ENCODE results near the gene LGALS14.
"Not testable (repeated sequence)": the region's sequence is repeated elsewhere in the genome, so short reads cannot be mapped to it uniquely, and the experiment has no call there.

The LGALS14 gene

DNA sequence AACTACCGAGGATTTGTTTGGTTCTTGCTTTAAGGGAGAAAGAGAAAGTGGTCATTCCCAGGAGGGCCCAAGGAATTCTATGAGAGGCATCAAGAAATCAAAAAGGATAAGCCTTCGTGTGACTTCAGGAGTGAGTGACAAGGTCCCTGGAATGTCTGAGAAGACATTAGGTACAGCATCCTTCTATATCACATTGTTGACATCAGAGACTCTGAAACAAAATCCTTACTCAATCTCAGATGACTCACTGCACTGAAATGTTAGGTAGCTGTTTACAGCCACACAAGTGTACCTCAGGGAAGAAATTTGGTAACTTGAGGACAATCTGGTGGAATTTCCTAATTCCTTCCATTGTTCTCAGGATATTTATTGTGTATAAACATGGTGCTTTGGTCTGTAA is 7.9 kb upstream of the LGALS14 start:
- Histone ChIP-seq H3K4me3 (ENCODE audit: low read length) (no peak overlapping the region), H3K27ac (ENCODE audit: low read depth, low read length) (no peak overlapping the region), H3K36me3 (ENCODE audit: insufficient read depth, low read length) (no peaks in the 10 kb centered on the region), H3K27me3 (ENCODE audit: insufficient read depth, low read length) (0 out of 2 replicates have a peak, but pooled peaks cover 5% of the 10 kb centered on the region), H3K4me1 (ENCODE audit: insufficient read depth, low read length) (no peaks in the 10 kb centered on the region), H3K9ac (ENCODE audit: low read depth, low read length) (no peak overlapping the region), H3K9me3 (ENCODE audit: insufficient read depth, low read depth, low read length) (no peaks in the 10 kb centered on the region)
- WGBS, result 79% methylated on average over 2 of the region's 2 CpGs

DNA sequence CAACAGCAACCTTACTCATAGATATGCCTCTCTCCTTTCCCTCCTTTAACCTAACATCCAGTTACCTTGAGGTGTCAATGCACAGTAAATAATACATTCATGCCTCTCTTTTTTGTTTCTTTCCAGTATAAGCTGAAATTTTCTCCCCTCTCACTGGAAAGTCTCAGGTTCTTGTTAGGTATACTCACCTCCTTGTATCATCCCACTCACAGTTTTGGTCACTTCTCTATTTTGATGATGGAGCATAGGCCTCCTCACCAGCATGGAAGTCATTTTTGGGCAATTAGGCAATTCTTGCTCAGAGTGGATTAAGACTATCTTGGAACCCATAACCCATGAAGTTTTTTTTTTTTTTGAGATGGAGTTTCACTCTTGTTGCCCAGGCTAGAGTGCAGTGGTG is 5.7 kb upstream of the LGALS14 start:
- Histone ChIP-seq H3K9me3 (ENCODE audit: insufficient read depth, low read depth, low read length) (no peaks in the 10 kb centered on the region), H3K9ac (ENCODE audit: low read depth, low read length) (no peak overlapping the region), H3K27me3 (ENCODE audit: insufficient read depth, low read length) (0 out of 2 replicates have a peak, but pooled peaks cover 5% of the 10 kb centered on the region), H3K4me1 (ENCODE audit: insufficient read depth, low read length) (no peaks in the 10 kb centered on the region), H3K4me3 (ENCODE audit: low read length) (no peak overlapping the region), H3K36me3 (ENCODE audit: insufficient read depth, low read length) (no peaks in the 10 kb centered on the region), H3K27ac (ENCODE audit: low read depth, low read length) (no peak overlapping the region)

DNA sequence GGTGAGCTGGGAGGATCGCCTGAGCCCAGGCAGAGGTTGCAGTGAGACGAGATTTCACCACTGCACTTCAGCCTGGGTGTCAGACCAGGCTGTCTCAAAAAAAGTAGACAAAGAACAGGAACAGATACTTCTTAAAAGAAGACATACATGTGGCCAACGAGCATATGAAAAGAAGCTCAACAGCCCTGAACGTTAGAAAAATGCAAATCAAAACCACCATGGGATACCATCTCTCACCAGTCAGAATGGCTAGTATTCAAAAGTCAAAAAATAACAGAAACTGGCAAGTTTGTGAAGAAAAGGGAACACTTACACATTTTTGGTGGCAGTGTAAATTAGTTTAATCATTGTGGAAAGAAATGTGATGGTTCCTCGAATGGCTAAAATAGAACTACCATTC is 3.0 kb upstream of the LGALS14 start:
- Histone ChIP-seq H3K36me3 (ENCODE audit: insufficient read depth, low read length) (no peaks in the 10 kb centered on the region), H3K27ac (ENCODE audit: low read depth, low read length) (no peak overlapping the region), H3K4me3 (ENCODE audit: low read length) (no peak overlapping the region), H3K9ac (ENCODE audit: low read depth, low read length) (no peak overlapping the region), H3K4me1 (ENCODE audit: insufficient read depth, low read length) (no peaks in the 10 kb centered on the region), H3K27me3 (ENCODE audit: insufficient read depth, low read length) (0 out of 2 replicates have a peak, but pooled peaks cover 5% of the 10 kb centered on the region), H3K9me3 (ENCODE audit: insufficient read depth, low read depth, low read length) (no peaks in the 10 kb centered on the region)
- WGBS, result 59% methylated on average over 4 of the region's 5 CpGs

DNA sequence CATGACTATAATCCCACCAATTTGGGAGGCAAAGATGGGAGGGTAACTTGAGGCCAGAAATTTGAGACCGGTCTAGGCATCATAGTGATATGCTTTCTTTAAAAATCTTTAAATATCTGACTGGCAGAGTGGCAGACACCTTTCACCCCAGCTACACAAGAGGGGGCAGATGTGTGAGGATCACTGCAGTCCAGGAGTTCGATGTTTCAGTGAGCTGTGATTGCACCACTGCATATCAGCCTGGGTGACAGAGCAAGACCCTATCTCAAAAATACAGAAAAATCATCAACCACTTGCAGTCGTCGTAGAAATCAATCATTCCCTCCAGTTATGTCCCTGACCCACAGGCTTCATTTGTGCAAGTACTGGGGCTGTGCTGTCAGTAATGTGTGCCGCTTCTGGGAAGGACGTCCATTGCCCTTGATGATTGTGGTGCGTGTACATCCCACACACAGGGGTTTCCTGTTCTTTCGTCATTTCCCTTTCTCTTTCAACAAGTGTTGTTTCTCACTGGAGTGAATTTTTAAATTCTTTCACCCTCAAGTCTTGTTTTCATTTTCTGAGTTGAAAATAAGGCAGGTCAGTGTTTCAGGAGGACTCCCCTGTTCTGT is 1.4 kb downstream of the LGALS14 start:
- Histone ChIP-seq H3K27me3 (ENCODE audit: insufficient read depth, low read length) (0 out of 2 replicates have a peak, but pooled peaks cover 5% of the 10 kb centered on the region), H3K4me3 (ENCODE audit: low read length) (no peak overlapping the region), H3K36me3 (ENCODE audit: insufficient read depth, low read length) (no peaks in the 10 kb centered on the region), H3K4me1 (ENCODE audit: insufficient read depth, low read length) (no peaks in the 10 kb centered on the region; the same call in 1 of the 2 replicates), H3K27ac (ENCODE audit: low read depth, low read length) (no peak overlapping the region), H3K9me3 (ENCODE audit: insufficient read depth, low read depth, low read length) (no peaks in the 10 kb centered on the region), H3K9ac (ENCODE audit: low read depth, low read length) (no peak overlapping the region)
- 91% methylated on average over 8 of the region's 8 CpGs for WGBS

DNA sequence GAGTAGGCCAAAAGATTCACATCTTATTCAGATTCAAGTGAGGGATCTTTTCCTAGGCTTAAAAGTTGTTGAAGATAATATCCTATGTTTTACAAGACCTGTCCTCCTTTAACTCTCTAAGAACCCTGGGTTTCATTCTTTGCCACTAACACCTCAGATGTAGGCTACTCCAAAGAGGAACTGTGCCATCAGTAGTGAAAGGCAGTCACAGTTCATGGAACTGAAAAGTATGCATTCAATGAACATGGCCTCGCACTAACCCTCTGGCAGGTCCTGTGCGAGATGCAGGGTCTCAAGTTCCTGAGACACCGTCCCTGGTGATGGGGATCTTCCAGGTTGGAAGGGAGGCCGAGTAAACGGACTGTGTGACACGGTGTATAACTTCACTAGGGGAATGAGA is 4.3 kb downstream of the LGALS14 start:
- no peak overlapping the region for H3K4me3 ChIP-seq (ENCODE audit: low read length)
- no peaks in the 10 kb centered on the region for H3K27me3 ChIP-seq (ENCODE audit: insufficient read depth, low read length)
- no peaks in the 10 kb centered on the region; the same call in 1 of the 2 replicates for H3K4me1 ChIP-seq (ENCODE audit: insufficient read depth, low read length)
- 81% methylated on average over 6 of the region's 6 CpGs for WGBS
- H3K9ac ChIP-seq (ENCODE audit: low read depth, low read length), result no peak overlapping the region
- H3K36me3 ChIP-seq (ENCODE audit: insufficient read depth, low read length), result no peaks in the 10 kb centered on the region
- no peak overlapping the region for H3K27ac ChIP-seq (ENCODE audit: low read depth, low read length)
- H3K9me3 ChIP-seq (ENCODE audit: insufficient read depth, low read depth, low read length), result no peaks in the 10 kb centered on the region

DNA sequence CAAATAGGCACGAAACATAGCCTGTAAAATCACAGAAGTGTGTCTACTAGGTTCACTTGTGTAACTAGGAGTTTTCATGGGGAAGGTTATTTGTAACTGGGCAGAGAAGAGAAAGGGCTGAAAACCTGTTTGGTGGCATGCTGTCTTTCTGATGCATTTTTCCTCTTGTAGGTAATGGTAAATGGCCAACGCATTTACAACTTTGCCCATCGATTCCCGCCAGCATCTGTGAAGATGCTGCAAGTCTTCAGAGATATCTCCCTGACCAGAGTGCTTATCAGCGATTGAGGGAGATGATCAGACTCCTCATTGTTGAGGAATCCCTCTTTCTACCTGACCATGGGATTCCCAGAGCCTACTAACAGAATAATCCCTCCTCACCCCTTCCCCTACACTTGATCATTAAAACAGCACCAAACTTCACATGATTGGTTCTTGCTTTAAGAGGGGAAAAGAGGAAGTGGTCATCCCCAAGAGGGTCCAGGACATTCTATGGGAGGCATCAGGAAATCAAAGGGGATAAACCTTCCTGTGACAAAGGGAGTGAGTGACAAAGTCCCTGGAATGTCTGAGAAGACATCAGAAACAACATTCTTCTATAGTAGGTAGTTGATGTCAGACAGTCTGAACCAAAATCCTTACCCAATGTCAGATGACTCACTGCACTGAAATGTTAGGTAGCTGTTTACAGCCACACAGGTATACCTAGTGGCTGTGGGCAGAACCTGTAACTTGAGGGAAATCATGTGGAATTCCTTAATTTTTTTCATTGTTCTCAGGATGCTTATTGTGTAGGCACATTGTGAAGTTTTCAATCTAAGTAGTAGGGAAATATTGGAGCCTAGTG is 5.0 kb downstream of the LGALS14 start:
- 90% methylated on average over 5 of the region's 5 CpGs for WGBS
- Histone ChIP-seq H3K4me1 (ENCODE audit: insufficient read depth, low read length) (no peaks in the 10 kb centered on the region; the same call in 1 of the 2 replicates), H3K9ac (ENCODE audit: low read depth, low read length) (peak overlapping the region; percentile 37; the same call in 1 of the 2 replicates), H3K9me3 (ENCODE audit: insufficient read depth, low read depth, low read length) (no peaks in the 10 kb centered on the region), H3K4me3 (ENCODE audit: low read length) (no peak overlapping the region), H3K27ac (ENCODE audit: low read depth, low read length) (no peak overlapping the region), H3K27me3 (ENCODE audit: insufficient read depth, low read length) (no peaks in the 10 kb centered on the region), H3K36me3 (ENCODE audit: insufficient read depth, low read length) (no peaks in the 10 kb centered on the region)

DNA sequence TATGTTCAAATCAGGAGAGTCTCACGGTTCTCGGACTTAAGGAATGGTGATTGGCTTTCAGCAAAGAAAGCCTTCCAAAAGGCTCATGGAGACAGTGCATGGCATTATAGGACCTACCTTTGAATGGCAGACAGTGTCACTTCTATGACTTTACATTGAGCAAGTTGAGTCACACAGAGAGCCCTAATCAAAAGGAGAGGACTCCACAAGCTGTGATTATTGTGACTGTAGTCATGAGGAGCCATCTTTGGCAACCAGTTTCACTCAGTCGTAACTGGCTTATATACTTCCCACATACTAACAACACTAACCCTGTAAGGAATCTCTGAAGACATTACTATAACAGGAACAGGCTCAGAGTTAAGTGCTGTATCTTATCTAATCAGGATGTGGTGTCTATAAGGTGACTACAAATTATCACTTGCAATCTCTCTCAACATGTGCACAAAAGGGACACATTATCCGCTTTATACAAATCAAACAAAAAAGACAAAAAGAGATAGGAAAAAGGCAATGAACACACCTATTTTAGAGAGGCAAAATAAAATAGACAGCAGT is 6.1 kb downstream of the LGALS14 start:
- Histone ChIP-seq H3K4me3 (ENCODE audit: low read length) (no peak overlapping the region), H3K4me1 (ENCODE audit: insufficient read depth, low read length) (no peaks in the 10 kb centered on the region; the same call in 1 of the 2 replicates), H3K27ac (ENCODE audit: low read depth, low read length) (no peak overlapping the region), H3K36me3 (ENCODE audit: insufficient read depth, low read length) (no peaks in the 10 kb centered on the region), H3K9me3 (ENCODE audit: insufficient read depth, low read depth, low read length) (no peaks in the 10 kb centered on the region), H3K9ac (ENCODE audit: low read depth, low read length) (no peak overlapping the region), H3K27me3 (ENCODE audit: insufficient read depth, low read length) (no peaks in the 10 kb centered on the region)
- 89% methylated on average over 3 of the region's 4 CpGs for WGBS

DNA sequence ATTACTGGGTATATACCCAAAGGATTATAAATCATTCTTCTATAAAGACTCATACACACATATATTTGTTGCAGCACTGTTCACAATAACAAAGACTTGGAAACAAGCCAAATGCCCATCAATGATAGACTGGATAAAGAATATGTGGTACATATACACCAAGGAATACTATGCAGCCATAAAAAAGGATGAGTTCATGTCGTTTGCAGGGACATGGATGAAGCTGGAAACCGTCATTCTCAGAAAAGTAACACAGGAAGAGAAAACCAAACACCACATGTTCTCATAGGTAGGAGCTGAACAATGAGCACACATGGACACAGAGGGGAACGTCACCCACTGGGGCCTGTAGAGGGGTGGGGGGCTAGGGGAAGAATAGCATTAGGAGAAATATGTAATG is 15.9 kb downstream of the LGALS14 start:
- not testable (repeated sequence) for H3K27ac ChIP-seq (ENCODE audit: low read depth, low read length); H3K36me3 ChIP-seq (ENCODE audit: insufficient read depth, low read length); H3K9ac ChIP-seq (ENCODE audit: low read depth, low read length); H3K4me1 ChIP-seq (ENCODE audit: insufficient read depth, low read length); H3K9me3 ChIP-seq (ENCODE audit: insufficient read depth, low read depth, low read length); H3K27me3 ChIP-seq (ENCODE audit: insufficient read depth, low read length); H3K4me3 ChIP-seq (ENCODE audit: low read length)
- 80% methylated on average over 3 of the region's 3 CpGs for WGBS

DNA sequence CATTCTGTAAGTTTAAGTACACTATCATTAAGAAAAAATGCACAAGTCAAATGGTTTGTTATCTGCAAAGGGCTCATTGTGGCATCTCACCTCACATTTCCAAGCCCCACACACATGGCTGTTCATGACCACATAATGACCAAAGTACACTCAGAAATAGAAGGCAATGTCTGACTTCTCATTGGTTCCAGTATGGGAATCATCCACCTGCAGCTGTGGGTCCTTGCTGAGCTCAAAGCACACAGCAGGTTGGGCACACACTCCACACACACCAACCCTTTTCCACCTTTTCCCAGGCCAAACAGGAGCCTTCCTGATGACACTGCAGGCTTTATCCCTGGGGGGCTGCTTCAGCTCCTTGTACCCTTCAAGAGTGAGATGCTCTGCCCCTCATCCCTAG is 21.7 kb downstream of the LGALS14 start:
- Histone ChIP-seq H3K27ac (ENCODE audit: low read depth, low read length) (no peak overlapping the region), H3K27me3 (ENCODE audit: insufficient read depth, low read length) (peaks cover 8% of the 10 kb centered on the region; the same call in 1 of the 2 replicates), H3K9ac (ENCODE audit: low read depth, low read length) (no peak overlapping the region), H3K36me3 (ENCODE audit: insufficient read depth, low read length) (no peaks in the 10 kb centered on the region), H3K9me3 (ENCODE audit: insufficient read depth, low read depth, low read length) (no peaks in the 10 kb centered on the region), H3K4me1 (ENCODE audit: insufficient read depth, low read length) (no peaks in the 10 kb centered on the region), H3K4me3 (ENCODE audit: low read length) (no peak overlapping the region)

DNA sequence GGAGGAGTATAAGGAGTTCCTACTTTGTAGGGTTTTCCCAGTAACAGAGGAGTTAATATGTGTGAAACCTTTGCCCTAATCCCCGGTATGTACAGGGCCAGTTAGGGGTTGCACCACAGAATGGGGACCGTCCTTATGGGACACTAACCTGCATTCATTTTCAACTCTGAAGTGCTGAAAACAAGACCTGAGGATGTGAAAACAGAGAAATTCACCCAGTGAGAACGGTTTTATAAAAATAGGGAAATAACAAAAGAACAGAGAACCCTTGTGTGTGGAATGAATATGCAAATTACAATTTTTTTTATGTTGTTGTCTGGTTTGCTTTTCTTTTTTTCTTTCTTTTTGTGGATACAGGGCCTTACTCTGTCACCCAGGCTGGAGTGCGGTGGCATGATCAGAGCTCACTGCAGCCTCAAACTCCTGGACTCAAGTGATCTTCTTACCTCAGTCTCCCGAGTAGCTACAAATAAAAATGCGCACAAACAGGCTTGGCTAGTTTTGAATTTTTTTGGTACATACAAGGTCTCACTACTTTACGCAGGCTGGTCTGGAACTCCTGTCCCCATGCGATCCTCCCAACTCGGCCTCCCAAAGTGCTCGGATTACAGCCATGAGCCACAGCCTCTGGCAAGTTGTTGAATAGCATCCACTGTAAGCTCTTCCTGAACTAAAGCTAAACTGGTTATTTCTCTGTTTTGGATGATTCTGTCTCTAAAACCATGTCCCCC is 23.0 kb downstream of the LGALS14 start:
- no peaks in the 10 kb centered on the region for H3K4me1 ChIP-seq (ENCODE audit: insufficient read depth, low read length)
- no peak overlapping the region for H3K9ac ChIP-seq (ENCODE audit: low read depth, low read length)
- H3K27ac ChIP-seq (ENCODE audit: low read depth, low read length), result no peak overlapping the region
- no peak overlapping the region for H3K4me3 ChIP-seq (ENCODE audit: low read length)
- WGBS, result 82% methylated on average over 10 of the region's 10 CpGs
- peaks cover 5% of the 10 kb centered on the region; the same call in 1 of the 2 replicates for H3K27me3 ChIP-seq (ENCODE audit: insufficient read depth, low read length)
- no peaks in the 10 kb centered on the region for H3K9me3 ChIP-seq (ENCODE audit: insufficient read depth, low read depth, low read length)
- no peaks in the 10 kb centered on the region for H3K36me3 ChIP-seq (ENCODE audit: insufficient read depth, low read length)

DNA sequence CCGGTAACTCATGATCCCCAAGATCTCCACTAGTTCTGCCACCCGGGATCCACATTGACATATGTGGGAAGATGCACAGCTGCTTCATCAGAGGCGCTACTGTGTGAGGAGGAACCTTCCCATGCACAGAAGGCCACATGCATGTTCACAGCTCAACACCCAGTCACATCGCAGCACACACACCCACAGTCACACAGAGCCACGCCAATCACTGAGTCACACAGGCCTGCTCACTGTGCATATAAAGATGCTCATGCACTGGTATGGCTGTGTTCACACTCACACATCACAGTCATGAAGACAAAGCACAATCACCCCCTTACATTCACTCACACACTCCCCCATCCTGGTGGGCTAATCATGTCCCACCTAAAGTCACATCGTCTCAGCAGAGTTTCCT is 23.8 kb downstream of the LGALS14 start:
- Histone ChIP-seq H3K4me1 (ENCODE audit: insufficient read depth, low read length) (no peaks in the 10 kb centered on the region), H3K9me3 (ENCODE audit: insufficient read depth, low read depth, low read length) (no peaks in the 10 kb centered on the region), H3K27ac (ENCODE audit: low read depth, low read length) (no peak overlapping the region), H3K27me3 (ENCODE audit: insufficient read depth, low read length) (peaks cover 3% of the 10 kb centered on the region; the same call in 1 of the 2 replicates), H3K4me3 (ENCODE audit: low read length) (no peak overlapping the region), H3K36me3 (ENCODE audit: insufficient read depth, low read length) (no peaks in the 10 kb centered on the region), H3K9ac (ENCODE audit: low read depth, low read length) (no peak overlapping the region)
- WGBS, result 88% methylated on average over 6 of the region's 6 CpGs

All from HUES64 (cell line).